ENCODE results near the gene TGFBR3.

TGFBR3 gene

DNA sequence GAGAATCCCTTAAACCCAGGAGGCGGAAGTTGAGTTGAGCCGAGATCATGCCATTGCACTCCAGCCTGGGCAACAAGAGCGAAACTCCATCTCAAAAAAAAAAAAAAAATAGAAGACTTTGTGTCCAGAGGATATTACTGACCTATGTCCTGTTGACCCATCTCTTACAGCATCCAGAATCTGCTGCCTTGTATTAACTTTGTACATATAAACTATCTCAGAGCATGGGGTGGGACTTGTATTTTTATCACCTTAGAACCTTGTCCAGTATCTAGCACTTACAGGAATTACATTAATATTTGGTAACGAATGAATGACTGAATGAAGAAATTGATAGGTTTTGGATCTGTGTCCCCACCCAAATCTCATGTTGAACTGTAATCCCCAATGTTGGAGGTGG, 117.8 kb downstream of the TGFBR3 start:
- ATAC-seq (replicated peaks): no peak
- Mint-ChIP-seq H3K9me3 (no peaks in the 10 kb centered on the region), H3K36me3 (ENCODE audit: insufficient read depth) (peaks cover 13% of the 10 kb centered on the region), H3K4me3 (no peak overlapping the region), H3K4me1 (ENCODE audit: low read depth in 2 of 2) (peaks cover 24 to 61% of the 10 kb centered on the region in 2 donors), H3K27ac (peak overlapping the region in 1 of 2 donors; percentile 39), H3K27me3 (no peaks in the 10 kb centered on the region)
- no peak for DNase-seq

DNA sequence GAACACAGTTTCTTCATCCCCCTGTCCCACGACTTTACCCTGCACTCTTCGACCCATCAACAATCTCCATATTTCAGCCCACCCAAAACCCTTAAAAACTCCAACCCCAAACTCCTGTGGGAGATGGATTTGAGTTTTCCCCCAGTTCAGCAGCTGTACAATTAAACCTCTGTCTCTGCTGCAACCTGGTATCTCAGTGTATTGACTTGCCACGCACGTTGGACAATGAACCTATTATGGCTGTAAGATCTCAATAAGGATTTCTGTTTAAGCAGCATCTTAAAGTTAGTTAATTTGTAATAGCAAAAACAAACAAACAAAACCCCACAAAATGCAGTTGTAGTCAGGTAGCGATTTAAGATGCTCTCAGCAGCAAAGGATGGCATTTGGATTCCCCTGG, 119.1 kb downstream of the TGFBR3 start:
- no peaks in the 10 kb centered on the region for H3K27me3 Mint-ChIP-seq
- ATAC-seq (replicated peaks): no peak
- H3K36me3 Mint-ChIP-seq (ENCODE audit: insufficient read depth): peaks cover 13% of the 10 kb centered on the region
- no peak for DNase-seq
- H3K9me3 Mint-ChIP-seq: no peaks in the 10 kb centered on the region
- H3K4me3 Mint-ChIP-seq: no peak overlapping the region
- H3K4me1 Mint-ChIP-seq (ENCODE audit: low read depth in 2 of 2): peaks cover 27 to 61% of the 10 kb centered on the region in 2 donors
- peak overlapping the region in 1 of 2 donors; percentile 31 for H3K27ac Mint-ChIP-seq

GRCh38 chr1:91765880-91766443, 120.0 kb downstream of the TGFBR3 start:
- Mint-ChIP-seq H3K4me3 (no peak overlapping the region), H3K4me1 (ENCODE audit: low read depth in 2 of 2) (peaks cover 28 to 64% of the 10 kb centered on the region in 2 donors), H3K27ac (no peak overlapping the region), H3K27me3 (no peaks in the 10 kb centered on the region), H3K9me3 (no peaks in the 10 kb centered on the region), H3K36me3 (ENCODE audit: insufficient read depth) (peaks cover 13% of the 10 kb centered on the region)
- ATAC-seq (replicated peaks) (no peak), DNase-seq (no peak)

GRCh38 chr1:91765293-91765692, 120.7 kb downstream of the TGFBR3 start:
- no peaks in the 10 kb centered on the region for H3K9me3 Mint-ChIP-seq
- H3K4me1 Mint-ChIP-seq (ENCODE audit: low read depth in 2 of 2): peaks cover 31 to 70% of the 10 kb centered on the region in 2 donors
- H3K4me3 Mint-ChIP-seq: no peak overlapping the region
- no peaks in the 10 kb centered on the region for H3K27me3 Mint-ChIP-seq
- H3K36me3 Mint-ChIP-seq (ENCODE audit: insufficient read depth): peaks cover 13% of the 10 kb centered on the region
- DNase-seq (no peak), ATAC-seq (replicated peaks) (no peak)
- peak overlapping the region in 1 of 2 donors; percentile 81 for H3K27ac Mint-ChIP-seq

DNA sequence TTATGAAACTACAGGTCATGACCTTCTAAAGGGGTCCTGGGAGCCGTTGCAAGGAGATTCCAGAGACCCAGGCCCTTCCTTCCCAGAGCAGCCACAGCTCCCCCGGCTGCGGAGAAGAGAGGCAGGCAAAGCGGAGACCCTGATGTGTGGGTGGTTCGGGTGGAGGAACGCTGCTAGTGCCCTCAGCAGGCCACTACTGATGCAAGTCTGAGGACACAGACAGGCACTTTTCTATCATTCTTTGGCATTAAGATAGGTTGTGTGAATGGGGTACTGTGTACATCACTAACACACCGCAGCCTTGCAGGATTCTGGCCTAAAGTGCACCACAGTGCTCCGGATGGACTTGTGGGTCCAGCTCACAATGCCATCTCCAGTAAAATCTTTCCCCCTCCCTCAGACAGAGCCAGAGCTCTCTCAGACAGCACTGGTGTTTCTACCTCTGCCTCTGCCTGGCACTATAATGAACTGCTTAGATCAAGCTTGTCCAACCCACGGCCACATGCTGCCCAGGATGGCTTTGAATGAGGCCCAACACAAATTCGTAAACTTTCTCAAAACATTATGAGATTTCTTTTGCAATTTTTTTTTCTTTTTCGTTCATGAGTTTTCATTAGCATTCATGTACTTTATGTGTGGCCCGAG, 121.4 kb downstream of the TGFBR3 start:
- ATAC-seq (replicated peaks) (no peak), DNase-seq (no peak)
- Mint-ChIP-seq H3K4me1 (ENCODE audit: low read depth in 2 of 2) (peaks cover 33 to 72% of the 10 kb centered on the region in 2 donors), H3K36me3 (ENCODE audit: insufficient read depth) (peaks cover 13% of the 10 kb centered on the region), H3K4me3 (no peak overlapping the region), H3K9me3 (no peaks in the 10 kb centered on the region), H3K27me3 (no peaks in the 10 kb centered on the region), H3K27ac (peak overlapping the region; percentile 41 to 81)

GRCh38 chr1:91763252-91763651, 122.7 kb downstream of the TGFBR3 start:
- H3K27me3 Mint-ChIP-seq: no peaks in the 10 kb centered on the region
- H3K9me3 Mint-ChIP-seq: no peaks in the 10 kb centered on the region
- ATAC-seq (replicated peaks) (no peak), DNase-seq (no peak)
- H3K4me1 Mint-ChIP-seq (ENCODE audit: low read depth in 2 of 2): peaks cover 27 to 70% of the 10 kb centered on the region in 2 donors
- H3K4me3 Mint-ChIP-seq: no peak overlapping the region
- H3K27ac Mint-ChIP-seq: peak overlapping the region in 1 of 2 donors; percentile 41
- H3K36me3 Mint-ChIP-seq (ENCODE audit: insufficient read depth): peaks cover 15% of the 10 kb centered on the region

DNA sequence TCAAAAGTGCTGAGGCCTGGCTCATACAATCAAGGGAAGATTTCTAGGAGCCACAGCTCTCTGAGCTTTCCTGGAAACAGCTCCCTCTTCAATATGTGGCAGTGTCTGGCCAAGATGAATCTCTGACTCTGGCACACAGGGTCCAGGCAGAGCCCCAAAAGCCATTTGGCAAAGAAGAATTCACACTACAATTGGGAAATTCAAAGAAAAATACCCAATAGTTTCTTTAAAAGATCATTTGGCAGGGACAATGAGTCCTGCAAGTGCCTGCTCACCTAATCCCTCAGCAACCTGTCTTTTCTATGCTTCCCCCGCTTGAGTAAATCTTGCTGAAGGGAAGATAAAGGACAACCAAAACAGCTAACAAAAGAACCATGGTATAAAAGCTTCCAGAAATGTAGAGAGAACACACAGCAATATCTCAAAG, 124.6 kb downstream of the TGFBR3 start:
- DNase-seq (no peak), ATAC-seq (replicated peaks) (no peak)
- H3K4me3 Mint-ChIP-seq: no peak overlapping the region
- no peaks in the 10 kb centered on the region for H3K27me3 Mint-ChIP-seq
- peaks cover 30 to 58% of the 10 kb centered on the region in 2 donors for H3K4me1 Mint-ChIP-seq (ENCODE audit: low read depth in 2 of 2)
- H3K9me3 Mint-ChIP-seq: no peaks in the 10 kb centered on the region
- peak overlapping the region in 1 of 2 donors; percentile 72 for H3K27ac Mint-ChIP-seq
- H3K36me3 Mint-ChIP-seq (ENCODE audit: insufficient read depth): peaks cover 23% of the 10 kb centered on the region

GRCh38 chr1:91760512-91760911, 125.4 kb downstream of the TGFBR3 start:
- no peak for ATAC-seq (replicated peaks)
- Mint-ChIP-seq H3K27me3 (no peaks in the 10 kb centered on the region), H3K4me1 (ENCODE audit: low read depth in 2 of 2) (peaks cover 30 to 58% of the 10 kb centered on the region in 2 donors), H3K36me3 (ENCODE audit: insufficient read depth) (peaks cover 22% of the 10 kb centered on the region), H3K27ac (peak overlapping the region; percentile 72 to 85), H3K9me3 (no peaks in the 10 kb centered on the region), H3K4me3 (no peak overlapping the region)
- no peak for DNase-seq

DNA sequence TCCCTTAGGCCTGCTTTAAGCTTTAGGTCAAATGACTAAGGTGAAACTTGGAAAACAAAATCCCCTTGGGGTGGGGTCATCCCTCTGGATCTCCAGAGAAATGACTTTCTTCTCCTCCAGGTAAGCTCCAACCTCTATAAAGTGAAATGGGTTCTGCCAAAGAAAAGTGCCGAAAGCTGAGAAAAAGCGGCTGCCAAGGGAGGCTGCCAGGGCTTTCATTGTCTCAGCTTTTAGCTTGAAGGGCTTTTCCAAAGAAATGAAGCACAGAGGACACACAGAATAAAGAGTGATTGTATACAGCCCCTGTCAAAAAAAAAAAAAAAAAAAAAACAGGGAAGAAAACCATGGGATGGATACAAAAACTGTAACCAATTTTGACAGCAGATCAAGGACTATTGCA, 126.9 kb downstream of the TGFBR3 start:
- H3K9me3 Mint-ChIP-seq: no peaks in the 10 kb centered on the region
- no peak overlapping the region for H3K4me3 Mint-ChIP-seq
- no peaks in the 10 kb centered on the region for H3K27me3 Mint-ChIP-seq
- peak overlapping the region; percentile 7 to 85 for H3K27ac Mint-ChIP-seq
- ATAC-seq (replicated peaks) (no peak), DNase-seq (no peak)
- peaks cover 32 to 53% of the 10 kb centered on the region in 2 donors for H3K4me1 Mint-ChIP-seq (ENCODE audit: low read depth in 2 of 2)
- peaks cover 14% of the 10 kb centered on the region for H3K36me3 Mint-ChIP-seq (ENCODE audit: insufficient read depth)

- ATAC-seq (replicated peaks): no peak
- Mint-ChIP-seq H3K9me3 (no peaks in the 10 kb centered on the region), H3K27me3 (no peaks in the 10 kb centered on the region), H3K36me3 (ENCODE audit: insufficient read depth) (peaks cover 11% of the 10 kb centered on the region), H3K27ac (no peak overlapping the region), H3K4me1 (ENCODE audit: low read depth in 2 of 2) (peaks cover 34 to 55% of the 10 kb centered on the region in 2 donors), H3K4me3 (no peak overlapping the region)
- DNase-seq: no peak
Measured at GRCh38 chr1:91757763-91758460, 128.0 kb downstream of the TGFBR3 start.

DNA sequence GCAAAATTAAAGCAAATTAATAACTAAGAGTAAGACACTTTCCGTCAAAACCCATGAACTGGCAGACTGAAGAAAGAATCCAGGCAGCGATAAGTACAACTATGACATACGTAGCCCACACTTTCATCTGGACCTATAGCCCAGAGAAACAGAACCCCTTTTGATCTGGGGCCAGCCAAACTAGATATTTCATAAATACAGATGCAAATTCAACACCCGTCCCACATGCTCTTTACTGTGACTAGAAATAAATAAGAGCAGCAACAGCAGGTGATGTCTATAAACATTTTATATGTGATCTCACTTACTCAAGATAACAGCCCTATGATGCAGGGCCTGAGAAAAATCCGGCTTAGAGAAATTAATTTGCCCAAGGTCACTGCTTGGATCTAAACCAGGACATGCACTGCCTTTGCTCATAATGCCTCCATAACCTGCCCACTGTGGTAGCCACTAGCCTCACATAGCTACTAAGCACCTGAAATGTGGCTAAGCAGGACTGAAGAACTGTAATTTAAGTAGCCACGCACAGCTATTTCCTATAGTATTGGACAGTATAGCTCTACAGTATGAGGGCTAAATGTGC, 130.2 kb downstream of the TGFBR3 start:
- ATAC-seq (replicated peaks) (no peak), DNase-seq (no peak)
- Mint-ChIP-seq H3K4me3 (no peak overlapping the region), H3K36me3 (ENCODE audit: insufficient read depth) (peaks cover 11% of the 10 kb centered on the region), H3K27me3 (no peaks in the 10 kb centered on the region), H3K27ac (peak overlapping the region in 1 of 2 donors; percentile 15), H3K9me3 (no peaks in the 10 kb centered on the region), H3K4me1 (ENCODE audit: low read depth in 2 of 2) (peaks cover 29 to 51% of the 10 kb centered on the region in 2 donors)

GRCh38 chr1:91754816-91755580, 131.0 kb downstream of the TGFBR3 start:
- H3K9me3 Mint-ChIP-seq: no peaks in the 10 kb centered on the region
- peak overlapping the region in 1 of 2 donors; percentile 39 for H3K4me3 Mint-ChIP-seq
- peaks cover 28 to 50% of the 10 kb centered on the region in 2 donors for H3K4me1 Mint-ChIP-seq (ENCODE audit: low read depth in 2 of 2)
- peaks cover 14% of the 10 kb centered on the region for H3K36me3 Mint-ChIP-seq (ENCODE audit: insufficient read depth)
- no peaks in the 10 kb centered on the region for H3K27me3 Mint-ChIP-seq
- no peak for ATAC-seq (replicated peaks)
- DNase-seq: no peak
- peak overlapping the region; percentile 77 to 82 for H3K27ac Mint-ChIP-seq

GRCh38 chr1:91754348-91754747, 131.6 kb downstream of the TGFBR3 start:
- H3K4me3 Mint-ChIP-seq: peak overlapping the region; percentile 39 to 41
- no peaks in the 10 kb centered on the region for H3K9me3 Mint-ChIP-seq
- peaks cover 29 to 50% of the 10 kb centered on the region in 2 donors for H3K4me1 Mint-ChIP-seq (ENCODE audit: low read depth in 2 of 2)
- ATAC-seq (replicated peaks) (peak; percentile 48), DNase-seq (no peak)
- peaks cover 14% of the 10 kb centered on the region for H3K36me3 Mint-ChIP-seq (ENCODE audit: insufficient read depth)
- H3K27ac Mint-ChIP-seq: peak overlapping the region; percentile 77 to 82
- no peaks in the 10 kb centered on the region for H3K27me3 Mint-ChIP-seq

All from effector memory CD8-positive, alpha-beta T cell (primary cell).